ENCODE results near the gene LRRC51. TPM values are rescaled to one million over a fixed set of nuclear protein-coding genes. Genes with fewer than 3 reads are reported as not detected.

The LRRC51 gene
- total RNA-seq, 1 donor from 2014 or later: 5.4 TPM

- DNase-seq: no peak
- ATAC-seq: no peak
- intact Hi-C loops (cut with micrococcal nuclease): no loop called here
Observed at GRCh38 chr11:72067676-72068075, 13.0 kb upstream of the LRRC51 start.

DNA sequence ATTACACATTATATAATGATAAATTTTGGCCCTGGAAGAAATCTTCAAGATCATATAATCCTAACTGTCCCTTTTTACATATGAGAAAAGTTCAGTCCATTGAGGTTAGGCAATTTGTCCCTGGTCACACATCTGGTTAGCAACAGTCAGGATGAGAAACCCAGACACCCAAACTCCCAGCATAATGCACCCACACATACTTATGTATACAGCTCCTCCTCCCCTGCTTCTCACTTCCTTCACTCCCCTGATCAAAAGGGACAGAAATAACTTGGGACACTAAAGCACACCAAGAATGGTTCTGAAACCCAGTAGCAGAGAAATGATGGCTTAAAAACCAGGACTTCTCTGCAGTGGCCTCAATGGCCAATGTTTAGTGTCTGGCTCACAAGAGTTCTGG lies 11.4 kb upstream of the LRRC51 start:
- peak; percentile 42 for ATAC-seq
- intact Hi-C loops (cut with micrococcal nuclease): no loop called here
- DNase-seq: no peak

- DNase-seq (peak; percentile 83), ATAC-seq (peak; percentile 97)
- intact Hi-C loops (cut with micrococcal nuclease): no loop called here
Observed at GRCh38 chr11:72069787-72070251, 10.8 kb upstream of the LRRC51 start.

DNA sequence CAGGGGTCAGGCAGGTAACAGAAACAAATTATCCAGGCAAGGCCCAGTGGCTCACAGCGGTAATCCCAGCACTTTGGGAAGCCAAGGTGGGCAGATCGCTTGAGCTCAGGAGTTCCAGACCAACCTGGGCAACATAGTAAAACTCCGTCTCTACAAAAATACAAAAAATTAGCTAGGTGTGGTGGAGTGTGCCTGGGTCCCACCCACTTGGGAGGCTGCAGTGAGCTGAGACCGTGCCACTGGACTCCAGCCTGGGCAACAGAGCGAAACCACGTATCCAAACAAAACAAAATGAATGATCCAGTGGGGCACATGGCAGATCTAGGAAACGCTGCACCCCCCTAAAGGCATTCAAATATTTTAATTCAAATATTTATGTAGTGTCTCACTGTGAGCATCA lies 10.2 kb upstream of the LRRC51 start:
- DNase-seq (no peak), ATAC-seq (no peak)
- intact Hi-C loops (cut with micrococcal nuclease): no loop called here

- no peak for ATAC-seq
- intact Hi-C loops (cut with micrococcal nuclease): no loop called here
- DNase-seq: no peak
Observed at GRCh38 chr11:72072348-72072747, 8.3 kb upstream of the LRRC51 start.

GRCh38 chr11:72075109-72075508 lies 5.5 kb upstream of the LRRC51 start:
- intact Hi-C loops (cut with micrococcal nuclease): no loop called here
- DNase-seq: no peak
- no peak for ATAC-seq

GRCh38 chr11:72075756-72076155 lies 4.9 kb upstream of the LRRC51 start:
- no peak for ATAC-seq

DNA sequence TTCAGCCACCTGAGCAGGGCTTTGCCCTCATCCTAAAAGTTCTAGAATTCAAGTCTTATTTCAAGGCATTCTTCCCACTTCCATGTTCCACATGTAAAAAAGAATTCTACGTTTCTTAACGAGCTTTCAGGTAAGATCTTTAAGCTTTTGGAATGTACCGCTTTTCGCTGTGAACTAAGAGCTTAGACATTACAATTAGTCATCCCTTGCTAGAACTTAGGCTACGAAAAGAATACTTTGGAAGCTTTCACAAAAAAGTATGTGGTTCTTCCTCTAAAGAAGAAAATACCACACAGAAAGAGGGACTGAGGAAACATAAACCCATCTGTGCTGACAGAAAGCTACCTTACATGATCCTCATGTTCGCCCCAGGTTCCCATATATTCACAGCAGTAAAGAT lies 2.2 kb upstream of the LRRC51 start:
- no peak for DNase-seq
- ATAC-seq: no peak
- intact Hi-C loops (cut with micrococcal nuclease): no loop called here

More at GRCh38 chr11:72075756-72076155, 4.9 kb upstream of the LRRC51 start:
- DNase-seq: no peak
- intact Hi-C loops (cut with micrococcal nuclease): no loop called here

DNA sequence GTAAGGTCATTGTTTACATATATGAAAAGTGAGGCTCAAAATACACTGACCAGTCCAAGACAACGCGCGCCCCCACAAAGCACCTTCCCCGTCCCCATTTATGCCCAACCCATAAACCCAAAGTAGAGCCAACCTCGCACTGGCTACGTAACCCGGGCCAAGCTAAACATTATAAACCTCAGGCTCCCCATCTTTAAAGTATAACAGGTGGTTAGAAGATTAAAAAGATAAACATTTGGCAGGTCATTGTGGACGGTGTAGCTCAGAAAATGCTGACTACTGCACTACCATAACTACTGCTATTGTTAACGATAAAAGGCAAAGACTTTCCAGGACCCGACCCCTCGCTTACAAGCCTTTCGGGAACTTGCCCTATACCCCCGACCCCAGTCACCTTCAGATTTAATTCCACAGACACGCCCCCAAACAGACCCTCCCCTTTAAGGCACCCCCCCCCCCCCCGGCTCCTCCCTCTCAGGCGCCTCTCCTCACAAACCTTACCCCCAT lies 778 bp upstream of the LRRC51 start:
- ATAC-seq: peak; percentile 50
- intact Hi-C loops (cut with micrococcal nuclease): loop anchor here (5.0 kb wide), 1 partner anchor 38 kb away; no protein-coding TSS in a partner anchor

DNA sequence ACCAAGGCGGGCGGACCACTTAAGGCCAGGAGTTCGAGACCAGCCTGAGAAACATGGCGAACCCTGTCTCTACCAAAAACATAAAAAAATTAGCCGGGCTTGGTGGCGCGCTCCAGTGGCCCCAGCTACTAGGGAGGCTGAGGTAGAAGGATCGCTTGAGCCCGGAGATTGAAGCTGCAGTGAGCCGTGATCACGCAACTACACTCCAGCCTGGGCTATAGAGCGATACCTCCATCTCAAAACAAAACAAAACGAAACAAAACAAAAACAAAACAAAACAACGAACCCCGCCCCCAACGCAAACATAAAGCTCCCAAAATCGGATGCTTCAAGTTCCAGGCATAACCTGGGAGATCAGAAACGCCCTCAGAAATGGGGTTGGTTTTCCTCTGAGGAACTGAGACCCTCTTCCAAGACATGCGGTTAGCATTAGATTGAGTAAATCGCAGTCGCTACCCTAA lies 564 bp downstream of the LRRC51 start:
- no peak for ATAC-seq
- intact Hi-C loops (cut with micrococcal nuclease): loop anchor here (5.0 kb wide), 1 partner anchor 39 kb away; no protein-coding TSS in a partner anchor
- no peak for DNase-seq

More for the DNA sequence above, 778 bp upstream of the LRRC51 start:
- no peak for DNase-seq

DNA sequence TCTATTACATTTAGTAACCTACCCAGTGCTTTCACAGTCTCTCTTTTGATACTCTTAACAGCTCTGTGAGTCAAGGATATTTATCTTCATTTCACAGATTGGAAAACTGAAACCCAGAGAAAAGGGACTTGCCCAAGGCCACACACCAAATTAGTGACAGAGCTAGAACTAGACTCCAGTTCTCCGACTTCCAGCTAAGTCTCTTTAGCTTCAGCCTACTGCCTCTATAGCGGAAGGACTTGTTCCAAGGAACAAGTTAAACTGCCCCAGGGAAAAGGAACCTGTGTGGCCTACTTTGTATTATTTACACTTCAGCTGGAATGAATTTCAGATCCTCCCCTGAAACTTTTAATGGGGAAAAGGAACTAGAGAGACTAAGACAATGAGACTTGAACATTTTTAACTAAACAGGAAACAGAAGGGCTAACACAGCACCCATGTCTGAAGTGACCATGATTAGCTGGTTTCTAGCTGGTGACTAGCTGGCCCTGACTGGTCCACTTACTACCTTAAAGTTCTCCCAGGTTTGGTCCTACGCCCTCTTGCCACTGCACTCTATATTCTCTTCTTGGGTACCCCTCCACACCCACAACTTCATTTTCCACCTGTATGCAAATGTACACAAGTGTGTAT lies 1.3 kb downstream of the LRRC51 start:
- DNase-seq (no peak), ATAC-seq (no peak)
- intact Hi-C loops (cut with micrococcal nuclease): loop anchor here (5.0 kb wide), 1 partner anchor 40 kb away; no protein-coding TSS in a partner anchor

- DNase-seq (no peak), ATAC-seq (no peak)
- intact Hi-C loops (cut with micrococcal nuclease): loop anchor here (5.0 kb wide), 1 partner anchor 41 kb away; no protein-coding TSS in a partner anchor
Observed at GRCh38 chr11:72083414-72083813, 2.8 kb downstream of the LRRC51 start.

GRCh38 chr11:72084076-72084475 lies 3.4 kb downstream of the LRRC51 start:
- intact Hi-C loops (cut with micrococcal nuclease): loop anchor here (5.0 kb wide), 1 partner anchor 42 kb away; no protein-coding TSS in a partner anchor
- ATAC-seq (no peak), DNase-seq (no peak)

GRCh38 chr11:72084965-72085364 lies 4.3 kb downstream of the LRRC51 start:
- ATAC-seq (no peak), DNase-seq (no peak)
- intact Hi-C loops (cut with micrococcal nuclease): loop anchor here (5.0 kb wide), 1 partner anchor 43 kb away; no protein-coding TSS in a partner anchor

- intact Hi-C loops (cut with micrococcal nuclease): no loop called here
- ATAC-seq (no peak), DNase-seq (no peak)
Observed at GRCh38 chr11:72085621-72086351, 5.1 kb downstream of the LRRC51 start.

DNA sequence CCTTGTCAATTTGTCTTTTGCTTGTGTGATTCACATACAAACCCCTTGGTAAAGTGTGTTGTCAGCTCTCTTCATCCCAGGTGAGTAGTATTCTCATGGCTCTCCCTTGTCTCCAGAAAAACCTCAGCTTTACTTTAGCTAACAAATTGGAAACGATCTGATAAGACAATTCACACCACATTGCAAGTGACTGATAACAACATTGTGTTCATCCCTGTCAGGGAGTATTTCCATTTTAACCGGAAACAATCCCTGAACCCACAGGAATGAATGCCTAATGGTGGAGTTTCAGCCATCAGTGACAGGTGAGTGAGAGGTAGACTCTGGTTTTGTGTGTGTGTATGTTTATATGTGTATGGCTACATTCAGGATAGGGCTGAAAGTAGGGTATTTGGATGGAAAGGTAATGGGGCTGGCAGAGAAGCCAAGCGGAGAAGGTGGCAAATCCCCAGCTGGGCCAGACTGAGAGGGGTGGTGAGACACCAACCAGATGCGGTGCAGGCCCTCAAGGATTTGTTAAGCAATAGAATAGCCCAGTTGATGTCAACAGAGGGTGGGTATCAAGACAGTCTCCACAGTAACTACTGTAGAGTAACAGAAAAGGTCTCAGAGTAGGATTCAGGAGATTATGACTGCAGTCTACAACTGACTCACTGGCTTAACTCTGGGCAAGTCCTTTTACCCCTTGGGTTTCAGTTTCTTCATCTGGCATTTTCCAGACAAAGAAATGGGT lies 7.6 kb downstream of the LRRC51 start:
- DNase-seq: no peak
- intact Hi-C loops (cut with micrococcal nuclease): no loop called here
- ATAC-seq: no peak

DNA sequence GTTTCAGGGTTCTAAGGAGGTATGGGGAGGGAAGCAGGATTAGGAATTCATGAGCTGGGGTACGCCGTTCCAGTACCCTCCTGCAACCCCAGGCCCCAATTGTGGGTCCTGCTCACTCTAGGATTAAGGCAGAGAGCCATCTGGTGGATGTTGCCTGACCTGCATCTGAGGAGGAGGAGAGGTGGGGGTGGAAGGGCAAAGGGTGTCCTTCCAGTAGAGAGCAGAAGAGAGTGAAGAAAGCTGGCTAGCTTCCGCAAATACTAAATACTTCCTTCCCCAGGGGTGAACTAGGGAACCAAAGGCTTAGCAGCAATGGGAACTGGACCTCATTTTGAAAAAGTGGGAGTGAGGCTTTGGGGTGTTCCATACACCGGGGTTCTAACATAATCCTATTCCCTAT lies 10.6 kb downstream of the LRRC51 start:
- ATAC-seq: peak; percentile 92
- intact Hi-C loops (cut with micrococcal nuclease): loop anchor here (2.0 kb wide), 1 partner anchor 66 kb away; no protein-coding TSS in a partner anchor

DNA sequence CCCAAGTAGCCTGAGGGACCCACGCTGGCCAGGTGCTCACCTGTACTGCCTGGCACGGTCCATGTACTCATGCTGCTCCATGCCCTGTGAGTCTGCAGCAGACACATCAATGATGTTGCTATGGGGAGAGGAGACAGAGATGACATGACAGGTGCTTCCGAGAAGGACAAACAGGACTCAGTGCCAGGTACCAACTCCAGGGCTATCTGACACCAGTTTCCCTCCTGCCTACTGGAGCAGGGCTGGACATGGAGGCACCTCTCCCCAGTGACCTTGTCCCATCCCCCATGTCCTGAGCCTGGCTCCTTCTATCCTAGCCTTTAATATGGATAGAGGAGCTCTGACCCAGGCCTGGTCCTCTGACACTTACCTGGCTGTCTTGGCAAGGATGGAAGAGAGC lies 18.1 kb downstream of the LRRC51 start:
- intact Hi-C loops (cut with micrococcal nuclease): no loop called here
- ATAC-seq: no peak
- DNase-seq: no peak

More for the DNA sequence above, 10.6 kb downstream of the LRRC51 start:
- peak; percentile 73 for DNase-seq

- intact Hi-C loops (cut with micrococcal nuclease): no loop called here
- DNase-seq: no peak
- ATAC-seq: no peak
Observed at GRCh38 chr11:72100009-72100408, 19.4 kb downstream of the LRRC51 start.

Data from left ventricle myocardium superior (tissue), 1 donor.